Central memory CD8-positive, alpha-beta T cell (primary cell): ENCODE measurements around the gene OTUD6A.

ENCODE experiments used
- ATAC-seq: fragments of 150-1000 bp; cut with Tn5 transposase; replicated peaks from 2 replicates; pipeline ENCODE4 v1.10.0; 2022; ENCODE audit warnings: mild to moderate bottlenecking, moderate FRiP score, moderate number of reproducible peaks; ENCODE audit not compliant: poor library complexity, severe bottlenecking; ENCODE audit errors: extremely low read depth
- DNase-seq, 2 donors: peaks; one replicate each; pipeline ENCODE4 v3.0.0; 2021; ENCODE audit warnings: low spot score in 2 of 2
- H3K27ac Mint-ChIP-seq: one replicate; pipeline ENCODE4 v1.8.0; 2022; ENCODE audit warnings: low read depth, mild to moderate bottlenecking, moderate library complexity, mixed read lengths
- H3K27me3 Mint-ChIP-seq: one replicate; pipeline ENCODE4 v1.8.0; 2022; ENCODE audit warnings: mixed read lengths
- H3K36me3 Mint-ChIP-seq: one replicate; pipeline ENCODE4 v1.8.0; 2022; ENCODE audit warnings: mild to moderate bottlenecking, moderate library complexity, mixed read lengths; ENCODE audit not compliant: insufficient read depth
- H3K4me1 Mint-ChIP-seq: one replicate; pipeline ENCODE4 v1.8.0; 2022; ENCODE audit warnings: mixed read lengths
- H3K4me3 Mint-ChIP-seq: one replicate; pipeline ENCODE4 v1.8.0; 2022; ENCODE audit warnings: mild to moderate bottlenecking, moderate library complexity, mixed read lengths
- H3K9me3 Mint-ChIP-seq: one replicate; pipeline ENCODE4 v1.8.0; 2022; ENCODE audit warnings: mixed read lengths

OTUD6A gene

GRCh38 chrX:70034646-70035045, 27.6 kb upstream of the OTUD6A start:
- H3K4me1 Mint-ChIP-seq, result no peaks in the 10 kb centered on the region
- no peak overlapping the region for H3K4me3 Mint-ChIP-seq
- ATAC-seq (no peak), DNase-seq (no peak)
- H3K27ac Mint-ChIP-seq, result no peak overlapping the region
- H3K9me3 Mint-ChIP-seq, result no peaks in the 10 kb centered on the region
- no peaks in the 10 kb centered on the region for H3K27me3 Mint-ChIP-seq
- peaks cover 3% of the 10 kb centered on the region for H3K36me3 Mint-ChIP-seq

GRCh38 chrX:70038515-70038914, 23.7 kb upstream of the OTUD6A start:
- no peaks in the 10 kb centered on the region for H3K27me3 Mint-ChIP-seq
- ATAC-seq, result no peak
- no peak overlapping the region for H3K4me3 Mint-ChIP-seq
- H3K36me3 Mint-ChIP-seq, result peaks cover 3% of the 10 kb centered on the region
- H3K4me1 Mint-ChIP-seq, result no peaks in the 10 kb centered on the region
- no peaks in the 10 kb centered on the region for H3K9me3 Mint-ChIP-seq
- H3K27ac Mint-ChIP-seq, result no peak overlapping the region
- DNase-seq, result no peak

GRCh38 chrX:70038951-70039350, 23.3 kb upstream of the OTUD6A start:
- DNase-seq, result no peak
- Mint-ChIP-seq H3K4me1 (no peaks in the 10 kb centered on the region), H3K27me3 (no peaks in the 10 kb centered on the region), H3K36me3 (peaks cover 3% of the 10 kb centered on the region), H3K27ac (no peak overlapping the region), H3K4me3 (no peak overlapping the region), H3K9me3 (no peaks in the 10 kb centered on the region)
- no peak for ATAC-seq

- Mint-ChIP-seq H3K27me3 (no peaks in the 10 kb centered on the region), H3K4me3 (no peak overlapping the region), H3K27ac (no peak overlapping the region), H3K4me1 (no peaks in the 10 kb centered on the region), H3K36me3 (peaks cover 3% of the 10 kb centered on the region), H3K9me3 (no peaks in the 10 kb centered on the region)
- ATAC-seq (no peak), DNase-seq (no peak)
Measured at GRCh38 chrX:70039758-70040157, 22.5 kb upstream of the OTUD6A start.

- Mint-ChIP-seq H3K4me1 (no peaks in the 10 kb centered on the region), H3K36me3 (peaks cover 3% of the 10 kb centered on the region), H3K27ac (no peak overlapping the region), H3K4me3 (no peak overlapping the region), H3K27me3 (no peaks in the 10 kb centered on the region), H3K9me3 (no peaks in the 10 kb centered on the region)
- ATAC-seq (no peak), DNase-seq (no peak)
Measured at GRCh38 chrX:70041993-70042392, 20.3 kb upstream of the OTUD6A start.

- Mint-ChIP-seq H3K4me1 (no peaks in the 10 kb centered on the region), H3K9me3 (no peaks in the 10 kb centered on the region), H3K27me3 (peaks cover 1% of the 10 kb centered on the region), H3K36me3 (peaks cover 3% of the 10 kb centered on the region), H3K4me3 (no peak overlapping the region), H3K27ac (no peak overlapping the region)
- DNase-seq (no peak), ATAC-seq (no peak)
Measured at GRCh38 chrX:70042399-70043371, 19.6 kb upstream of the OTUD6A start.

GRCh38 chrX:70043685-70044084, 18.6 kb upstream of the OTUD6A start:
- ATAC-seq (no peak), DNase-seq (no peak)
- Mint-ChIP-seq H3K36me3 (no peaks in the 10 kb centered on the region), H3K27me3 (peaks cover 11% of the 10 kb centered on the region), H3K9me3 (no peaks in the 10 kb centered on the region), H3K27ac (no peak overlapping the region), H3K4me3 (no peak overlapping the region), H3K4me1 (no peaks in the 10 kb centered on the region)

GRCh38 chrX:70044541-70045245, 17.6 kb upstream of the OTUD6A start:
- Mint-ChIP-seq H3K27ac (no peak overlapping the region), H3K36me3 (no peaks in the 10 kb centered on the region), H3K4me1 (no peaks in the 10 kb centered on the region), H3K27me3 (peaks cover 14% of the 10 kb centered on the region), H3K9me3 (no peaks in the 10 kb centered on the region), H3K4me3 (no peak overlapping the region)
- ATAC-seq (no peak), DNase-seq (no peak)

GRCh38 chrX:70046978-70047377, 15.3 kb upstream of the OTUD6A start:
- Mint-ChIP-seq H3K4me3 (no peak overlapping the region), H3K4me1 (no peaks in the 10 kb centered on the region), H3K27me3 (peaks cover 26% of the 10 kb centered on the region), H3K36me3 (no peaks in the 10 kb centered on the region), H3K27ac (no peak overlapping the region), H3K9me3 (no peaks in the 10 kb centered on the region)
- DNase-seq (no peak), ATAC-seq (no peak)

- H3K4me3 Mint-ChIP-seq, result no peak overlapping the region
- ATAC-seq (no peak), DNase-seq (no peak)
- H3K4me1 Mint-ChIP-seq, result no peaks in the 10 kb centered on the region
- H3K9me3 Mint-ChIP-seq, result no peaks in the 10 kb centered on the region
- no peak overlapping the region for H3K27ac Mint-ChIP-seq
- H3K36me3 Mint-ChIP-seq, result no peaks in the 10 kb centered on the region
- peaks cover 26% of the 10 kb centered on the region for H3K27me3 Mint-ChIP-seq
Measured at GRCh38 chrX:70049406-70049805, 12.9 kb upstream of the OTUD6A start.

GRCh38 chrX:70049925-70050324, 12.3 kb upstream of the OTUD6A start, which contains the start of gene AWAT2:
Gene AWAT2 (minus strand): TSS chrX:70049938. CDS start chrX:70049932, 6 bp downstream.
- Mint-ChIP-seq H3K4me1 (no peaks in the 10 kb centered on the region), H3K36me3 (no peaks in the 10 kb centered on the region), H3K9me3 (no peaks in the 10 kb centered on the region), H3K4me3 (no peak within 1 kb of the TSS), H3K27ac (no peak within 1 kb of the TSS), H3K27me3 (peaks cover 26% of the 10 kb centered on the region)
- DNase-seq (no peak), ATAC-seq (no peak)

- Mint-ChIP-seq H3K4me3 (no peak overlapping the region), H3K36me3 (no peaks in the 10 kb centered on the region), H3K4me1 (no peaks in the 10 kb centered on the region), H3K27me3 (peaks cover 31% of the 10 kb centered on the region), H3K9me3 (no peaks in the 10 kb centered on the region), H3K27ac (no peak overlapping the region)
- no peak for DNase-seq
- no peak for ATAC-seq
Measured at GRCh38 chrX:70052895-70053615, 9.2 kb upstream of the OTUD6A start.
